PC-9 (cell line): ENCODE data around the gene FBXO24. TPM values are rescaled to one million over a fixed set of nuclear protein-coding genes. Genes with fewer than 3 reads are reported as not detected.

Experiments
- BruUV-seq: library from RNA; stranded (reverse); fragments of 400-500 nt; replicated peaks from 2 replicates; lab custom pipeline; 2021; lab: Mats Ljungman, UMichigan
- CTCF ChIA-PET: fragments of 300-600 bp; sonication (Branson Sonifier 250); formaldehyde crosslinking; loops from one replicate; lab custom pipeline; 2022; ENCODE audit warnings: antibody characterized with exemption; lab: Charles Lee
- POLR2A ChIA-PET: fragments of 300-600 bp; sonication (Branson Sonifier 250); formaldehyde crosslinking; loops from one replicate; lab custom pipeline; 2022; ENCODE audit warnings: antibody characterized with exemption; ENCODE audit not compliant: unreplicated experiment; lab: Charles Lee
- DNase-seq, 2 experiments: peaks; one replicate each; pipeline versions ENCODE4 v3.0.0 to v3.0.0-alpha.2; 2015 to 2022; ENCODE audit warnings: mixed read lengths in 1 of 2
- H2AFZ ChIP-seq: fragments of 200-600 bp; sonication (generic); 2 replicates; pipeline ENCODE4 v1.8.1; 2017; ENCODE audit warnings: antibody characterized with exemption
- H3F3A ChIP-seq: fragments of 200-600 bp; sonication (generic); 2 replicates; pipeline ENCODE4 v1.8.1; 2017; ENCODE audit warnings: antibody characterized with exemption, mild to moderate bottlenecking, low read depth; ENCODE audit not compliant: insufficient read depth
- H3K27ac ChIP-seq: fragments of 200-600 bp; sonication (generic); 2 replicates; pipeline ENCODE4 v1.6.1; 2016; ENCODE audit warnings: mixed run types
- H3K27me3 ChIP-seq: fragments of 200-600 bp; sonication (generic); 2 replicates; pipeline ENCODE4 v1.6.1; 2016; ENCODE audit warnings: low read depth, mixed run types; ENCODE audit not compliant: insufficient read depth
- H3K36me3 ChIP-seq: fragments of 200-600 bp; sonication (generic); 2 replicates; pipeline ENCODE4 v1.6.1; 2016; ENCODE audit warnings: low read depth, mixed run types
- H3K4me1 ChIP-seq: fragments of 200-600 bp; sonication (generic); replicated peaks from 2 replicates; pipeline ENCODE4 v1.6.1; 2016; ENCODE audit warnings: mixed run types; ENCODE audit not compliant: insufficient read depth
- H3K4me2 ChIP-seq: fragments of 200-600 bp; sonication (generic); 2 replicates; pipeline ENCODE4 v1.6.1; 2017; ENCODE audit warnings: mixed run types
- H3K4me3 ChIP-seq: fragments of 200-600 bp; sonication (generic); 2 replicates; pipeline ENCODE4 v1.6.1; 2016; ENCODE audit warnings: mixed run types
- H3K79me2 ChIP-seq: fragments of 200-600 bp; sonication (generic); 2 replicates; pipeline ENCODE4 v1.6.1; 2017; ENCODE audit warnings: low read depth, mixed run types
- H3K9me2 ChIP-seq: fragments of 200-600 bp; sonication (generic); 2 replicates; pipeline ENCODE4 v1.8.1; 2017; ENCODE audit warnings: mild to moderate bottlenecking; ENCODE audit not compliant: insufficient read depth
- H3K9me3 ChIP-seq: fragments of 200-600 bp; sonication (generic); 2 replicates; pipeline ENCODE4 v1.8.1; 2016; ENCODE audit warnings: low read depth; ENCODE audit not compliant: insufficient read depth
- H4K20me1 ChIP-seq: fragments of 200-600 bp; sonication (generic); 2 replicates; pipeline ENCODE4 v1.8.1; 2017; ENCODE audit not compliant: insufficient read depth
- EZH2 ChIP-seq: fragments of 200-600 bp; sonication (generic); IDR thresholded peaks from 2 replicates; pipeline ENCODE4 v1.8.0; 2017; ENCODE audit warnings: antibody characterized with exemption, low read depth
- intact Hi-C: fragments of 100-400 bp; cut with micrococcal nuclease; formaldehyde crosslinking; loops from one replicate; pipeline ENCODE4 v1.10.0; 2022; ENCODE audit not compliant: unreplicated experiment
- total RNA-seq: library from RNA; stranded (reverse); gene quantifications from 2 replicates; pipeline ENCODE4 v1.2.3, GENCODE V29; 2021
- TF ChIP-seq, protein P1 (sequence below): fragments of 200-600 bp; sonication (generic); conservative IDR thresholded peaks from 2 replicates; pipeline ENCODE4 v1.6.1; 2017; ENCODE audit warnings: mixed run types, antibody characterized with exemption, mild to moderate bottlenecking, moderate library complexity

FBXO24 gene
- total RNA-seq, 1 experiment from 2014 or later: 2.7 TPM

DNA sequence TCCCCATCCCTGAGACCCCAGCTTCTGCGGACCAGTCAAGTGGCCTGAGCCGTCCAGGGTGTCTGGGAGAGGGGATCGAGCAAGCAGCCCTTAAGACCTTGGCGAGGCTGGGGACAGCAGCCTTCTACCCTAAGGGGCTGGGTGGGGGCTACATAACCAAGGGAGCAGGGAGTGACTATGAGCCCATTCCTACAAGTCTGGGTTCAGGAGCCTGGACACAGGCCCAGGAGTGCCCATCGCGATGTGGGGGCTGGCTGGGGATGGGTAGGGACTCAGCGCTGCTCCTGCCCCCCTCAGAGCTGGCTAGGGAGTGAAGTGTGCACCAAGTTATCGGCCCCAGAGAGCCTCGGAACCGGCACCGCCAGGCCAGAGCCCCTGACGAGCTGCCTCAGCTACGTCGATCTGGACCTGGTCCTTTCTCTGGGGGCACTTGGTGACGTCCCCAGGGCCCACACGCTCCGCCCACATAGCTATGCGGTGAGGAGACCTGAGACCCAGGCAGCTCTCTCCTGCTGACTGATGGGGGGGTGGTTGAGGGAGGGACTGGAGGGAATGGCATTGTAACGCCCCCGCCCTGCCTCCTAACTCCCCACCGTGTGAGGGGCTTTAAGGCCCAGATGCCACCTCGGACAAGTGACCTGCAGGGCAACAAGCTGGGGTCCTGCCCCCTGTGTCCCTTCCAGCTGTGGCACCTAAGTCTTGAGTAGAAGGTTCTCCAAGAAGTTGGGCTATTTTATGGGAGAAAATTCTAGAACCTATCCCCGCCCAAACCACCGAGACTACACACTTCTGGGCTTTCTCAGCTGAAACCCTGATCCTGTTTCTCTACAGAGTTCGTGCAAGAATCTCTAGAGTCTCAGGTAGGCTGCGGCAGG, 14.9 kb upstream of the FBXO24 start:
- H3K9me2 ChIP-seq: no peaks in the 10 kb centered on the region
- CTCF ChIA-PET: interaction anchor here (0.5 to 1.1 kb wide), 5 partner anchors 11 to 394 kb away, joined by 3 to 22 read pairs (median 6); partner anchors contain the start of genes AGFG2 and STAG3
- H3K36me3 ChIP-seq: no peaks in the 10 kb centered on the region
- no peak overlapping the region for H3K4me2 ChIP-seq
- no peaks in the 10 kb centered on the region for H4K20me1 ChIP-seq
- peak in 1 of 2 experiments; percentile 32 for DNase-seq
- H3K9me3 ChIP-seq: no peaks in the 10 kb centered on the region
- H3F3A ChIP-seq: peaks cover 12% of the 10 kb centered on the region
- no peak overlapping the region for H3K4me3 ChIP-seq
- intact Hi-C loops: no loop called here
- H2AFZ ChIP-seq: no peak overlapping the region
- POLR2A ChIA-PET: interaction anchor here (0.6 to 0.9 kb wide), 4 partner anchors 13 to 325 kb away, joined by 3 to 18 read pairs (median 10); partner anchors contain the start of genes ACHE, FBXO24 and LRCH4
- no peaks in the 10 kb centered on the region for H3K79me2 ChIP-seq
- H3K27ac ChIP-seq: no peak overlapping the region
- TF ChIP-seq, protein P1, sequence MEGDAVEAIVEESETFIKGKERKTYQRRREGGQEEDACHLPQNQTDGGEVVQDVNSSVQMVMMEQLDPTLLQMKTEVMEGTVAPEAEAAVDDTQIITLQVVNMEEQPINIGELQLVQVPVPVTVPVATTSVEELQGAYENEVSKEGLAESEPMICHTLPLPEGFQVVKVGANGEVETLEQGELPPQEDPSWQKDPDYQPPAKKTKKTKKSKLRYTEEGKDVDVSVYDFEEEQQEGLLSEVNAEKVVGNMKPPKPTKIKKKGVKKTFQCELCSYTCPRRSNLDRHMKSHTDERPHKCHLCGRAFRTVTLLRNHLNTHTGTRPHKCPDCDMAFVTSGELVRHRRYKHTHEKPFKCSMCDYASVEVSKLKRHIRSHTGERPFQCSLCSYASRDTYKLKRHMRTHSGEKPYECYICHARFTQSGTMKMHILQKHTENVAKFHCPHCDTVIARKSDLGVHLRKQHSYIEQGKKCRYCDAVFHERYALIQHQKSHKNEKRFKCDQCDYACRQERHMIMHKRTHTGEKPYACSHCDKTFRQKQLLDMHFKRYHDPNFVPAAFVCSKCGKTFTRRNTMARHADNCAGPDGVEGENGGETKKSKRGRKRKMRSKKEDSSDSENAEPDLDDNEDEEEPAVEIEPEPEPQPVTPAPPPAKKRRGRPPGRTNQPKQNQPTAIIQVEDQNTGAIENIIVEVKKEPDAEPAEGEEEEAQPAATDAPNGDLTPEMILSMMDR: no peak
- TF ChIP-seq EZH2: no peak
- BruUV-seq: no TSS peak
- no peaks in the 10 kb centered on the region for H3K4me1 ChIP-seq
- H3K27me3 ChIP-seq: no peaks in the 10 kb centered on the region

DNA sequence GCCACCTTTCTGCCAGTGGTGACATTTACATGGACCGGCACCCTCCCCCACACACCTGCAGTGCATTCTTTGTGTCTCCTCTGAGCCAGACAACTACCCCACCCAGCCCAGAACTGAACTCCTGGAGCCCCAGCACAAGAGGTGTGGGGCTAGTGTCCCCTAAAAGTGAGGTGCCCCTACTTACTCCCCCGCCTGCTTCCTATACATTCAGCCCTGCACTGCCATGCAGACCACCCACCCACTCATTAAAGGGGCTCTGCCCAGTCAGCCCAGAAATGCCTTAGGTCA, 14.4 kb upstream of the FBXO24 start:
- no peaks in the 10 kb centered on the region for H3K79me2 ChIP-seq
- no peaks in the 10 kb centered on the region for H4K20me1 ChIP-seq
- H3K9me3 ChIP-seq: no peaks in the 10 kb centered on the region
- DNase-seq: no peak
- POLR2A ChIA-PET: interaction anchor here (0.7 kb wide), 1 partner anchor 13 kb away, joined by 3 read pairs; no protein-coding TSS in a partner anchor
- no peak overlapping the region for H3K4me3 ChIP-seq
- TF ChIP-seq, protein P1: no peak
- no peak for TF ChIP-seq EZH2
- H2AFZ ChIP-seq: no peak overlapping the region
- H3K27ac ChIP-seq: no peak overlapping the region
- no peaks in the 10 kb centered on the region for H3K9me2 ChIP-seq
- no peak overlapping the region for H3K4me2 ChIP-seq
- H3K36me3 ChIP-seq: no peaks in the 10 kb centered on the region
- BruUV-seq: no TSS peak
- H3K27me3 ChIP-seq: no peaks in the 10 kb centered on the region
- peaks cover 11% of the 10 kb centered on the region for H3F3A ChIP-seq
- CTCF ChIA-PET: interaction anchor here (0.6 to 1.1 kb wide), 2 partner anchors 17 to 33 kb away, joined by 4 to 6 read pairs; partner anchors contain the start of gene AGFG2
- no peaks in the 10 kb centered on the region for H3K4me1 ChIP-seq
- intact Hi-C loops: no loop called here

DNA sequence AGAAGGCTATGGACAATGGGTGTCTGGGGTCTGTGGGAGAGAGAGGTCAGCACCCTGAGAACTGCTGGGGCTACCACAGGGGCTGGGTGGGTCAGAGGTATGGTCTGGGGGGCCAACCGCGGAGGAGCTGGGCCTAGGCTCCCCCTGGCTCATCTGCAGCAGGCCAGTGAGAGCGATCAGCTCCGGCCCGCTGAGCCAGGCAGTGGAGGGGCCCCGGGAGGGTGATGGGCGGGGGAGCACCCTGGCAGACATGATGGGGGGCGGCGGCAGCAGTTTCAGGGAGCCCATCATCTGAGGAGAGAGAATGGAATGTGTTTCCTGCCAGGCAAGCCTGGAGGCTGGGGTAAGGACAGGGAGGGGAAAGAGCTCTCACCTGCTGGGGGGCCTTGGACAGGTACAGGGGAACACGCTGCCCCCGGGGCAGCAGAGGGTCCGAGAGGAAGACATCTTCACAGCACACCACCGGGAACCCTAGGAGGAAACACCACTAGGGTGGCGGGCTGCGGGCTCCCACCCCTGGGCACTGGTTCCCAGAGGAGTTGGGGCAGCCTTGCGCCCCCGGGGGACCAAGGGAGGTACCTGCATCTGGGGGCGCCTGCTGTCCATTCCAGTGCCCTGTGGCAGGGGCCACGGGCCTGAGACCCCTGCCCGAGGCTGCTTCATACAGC, 13.7 kb upstream of the FBXO24 start:
- Histone ChIP-seq H3K27me3 (no peaks in the 10 kb centered on the region), H3F3A (peaks cover 6% of the 10 kb centered on the region), H3K27ac (no peak overlapping the region), H3K79me2 (no peaks in the 10 kb centered on the region), H2AFZ (no peak overlapping the region), H3K9me3 (no peaks in the 10 kb centered on the region), H3K4me1 (no peaks in the 10 kb centered on the region), H3K9me2 (no peaks in the 10 kb centered on the region), H3K36me3 (no peaks in the 10 kb centered on the region), H3K4me3 (no peak overlapping the region), H3K4me2 (no peak overlapping the region), H4K20me1 (no peaks in the 10 kb centered on the region)
- intact Hi-C loops: no loop called here
- BruUV-seq: no TSS peak
- no peak for DNase-seq
- TF ChIP-seq EZH2: no peak
- TF ChIP-seq, protein P1: no peak
- POLR2A ChIA-PET: no interaction called here
- CTCF ChIA-PET: no interaction called here
